Trophoblast cell (in vitro differentiated cells and primary cell): ENCODE measurements around the gene FLNA.

Experiments used
- DNase-seq, 2 donors: peaks; one replicate each; pipeline ENCODE4 v3.0.0-alpha.2; 2016
- H2AFZ ChIP-seq: 2 replicates; pipeline ENCODE4 v1.6.1; 2013; ENCODE audit warnings: low read length, moderate library complexity, mild to moderate bottlenecking; ENCODE audit not compliant: insufficient read depth, poor library complexity
- H2AK5ac ChIP-seq: 2 replicates; pipeline ENCODE4 v1.6.1; 2013; ENCODE audit warnings: mild to moderate bottlenecking, low read length
- H2BK120ac ChIP-seq: 2 replicates; pipeline ENCODE4 v1.6.1; 2013; ENCODE audit warnings: low read length, mild to moderate bottlenecking, moderate library complexity; ENCODE audit not compliant: insufficient read depth, poor library complexity
- H2BK12ac ChIP-seq: 2 replicates; pipeline ENCODE4 v1.6.1; 2013; ENCODE audit warnings: mild to moderate bottlenecking, low read length, moderate library complexity
- H2BK5ac ChIP-seq: 2 replicates; pipeline ENCODE4 v1.6.1; 2013; ENCODE audit warnings: low read length, low read depth, moderate library complexity, mild to moderate bottlenecking; ENCODE audit not compliant: poor library complexity
- H3K14ac ChIP-seq: 2 replicates; pipeline ENCODE4 v1.6.1; 2013; ENCODE audit warnings: mild to moderate bottlenecking, low read length
- H3K18ac ChIP-seq: 2 replicates; pipeline ENCODE4 v1.6.1; 2013; ENCODE audit warnings: mild to moderate bottlenecking, low read length
- H3K23ac ChIP-seq: 2 replicates; pipeline ENCODE4 v1.6.1; 2013; ENCODE audit warnings: low read length
- H3K27ac ChIP-seq: 2 replicates; pipeline ENCODE4 v1.5.1; 2013; ENCODE audit warnings: low read depth, mild to moderate bottlenecking, inconsistent platforms, low read length, moderate library complexity
- H3K27me3 ChIP-seq: 2 replicates; pipeline ENCODE4 v1.6.1; 2013; ENCODE audit warnings: inconsistent platforms, mild to moderate bottlenecking, low read length, moderate library complexity; ENCODE audit not compliant: insufficient read depth
- H3K36me3 ChIP-seq, 2 experiments: 1 replicate in 1 of 2; 2 replicates in 1 of 2; pipeline ENCODE4 v1.6.1; 2013; ENCODE audit warnings: low read length in 2 of 2, mild to moderate bottlenecking in 2 of 2, moderate library complexity in 1 of 2; ENCODE audit not compliant: insufficient read depth in 2 of 2, control insufficient read depth in 1 of 2
- H3K4ac ChIP-seq: 2 replicates; pipeline ENCODE4 v1.6.1; 2013; ENCODE audit warnings: low read depth, mild to moderate bottlenecking, low read length, moderate library complexity
- H3K4me1 ChIP-seq, 2 experiments: 1 replicate in 1 of 2; 2 replicates in 1 of 2; pipeline ENCODE4 v1.6.1; 2013; ENCODE audit warnings: low read length in 2 of 2, mild to moderate bottlenecking in 2 of 2, moderate library complexity in 1 of 2; ENCODE audit not compliant: insufficient read depth in 2 of 2, control insufficient read depth in 1 of 2
- H3K4me2 ChIP-seq: 2 replicates; pipeline ENCODE4 v1.6.1; 2013; ENCODE audit warnings: inconsistent platforms, mild to moderate bottlenecking, low read length, moderate library complexity
- H3K4me3 ChIP-seq: 2 replicates; pipeline ENCODE4 v1.5.1; 2013; ENCODE audit warnings: mild to moderate bottlenecking, low read depth, low read length, inconsistent platforms
- H3K79me1 ChIP-seq: one replicate; pipeline ENCODE4 v1.6.1; 2013; ENCODE audit warnings: low read length
- H3K79me2 ChIP-seq: 2 replicates; pipeline ENCODE4 v1.6.1; 2013; ENCODE audit warnings: low read length, mild to moderate bottlenecking; ENCODE audit not compliant: control insufficient read depth, insufficient read depth, poor library complexity
- H3K9ac ChIP-seq: 2 replicates; pipeline ENCODE4 v1.6.1; 2013; ENCODE audit warnings: mild to moderate bottlenecking, low read length
- H3K9me3 ChIP-seq: 2 replicates; pipeline ENCODE4 v1.6.1; 2013; ENCODE audit warnings: low read depth, mild to moderate bottlenecking, control low read depth, inconsistent platforms, low read length; ENCODE audit not compliant: insufficient read depth
- H4K12ac ChIP-seq: 2 replicates; pipeline ENCODE4 v1.6.1; 2013; ENCODE audit warnings: low read depth, mild to moderate bottlenecking, low read length, moderate library complexity
- H4K8ac ChIP-seq: 2 replicates; pipeline ENCODE4 v1.6.1; 2013; ENCODE audit warnings: low read depth, mild to moderate bottlenecking, low read length, moderate library complexity
- H4K91ac ChIP-seq: one replicate; pipeline ENCODE4 v1.6.1; 2013; ENCODE audit warnings: low read depth, mild to moderate bottlenecking, low read length, moderate library complexity
- WGBS: extraction: QIAGEN DNeasy Blood & Tissue Kit; methylation state at CpG from one replicate; pipeline ENCODE4 v1.1.7; 2013; ENCODE audit warnings: missing lambda C conversion rate; ENCODE audit not compliant: insufficient read length, insufficient coverage; ENCODE audit errors: extremely low coverage; 5-methylcytosine and 5-hydroxymethylcytosine counted together

The FLNA gene

GRCh38 chrX:154353172-154353843 lies 21.1 kb downstream of the FLNA start:
- no peak overlapping the region for H3K14ac ChIP-seq
- H3K23ac ChIP-seq, result no peak overlapping the region
- no peak overlapping the region for H2BK120ac ChIP-seq
- H4K91ac ChIP-seq, result no peak overlapping the region
- no peak overlapping the region for H2BK5ac ChIP-seq
- no peaks in the 10 kb centered on the region for H3K79me1 ChIP-seq
- no peaks in the 10 kb centered on the region for H3K9me3 ChIP-seq
- no peak overlapping the region for H3K9ac ChIP-seq
- no CpG with 5 or more reads among the region's 24 CpGs for WGBS
- no peak overlapping the region for H2AK5ac ChIP-seq
- peaks cover 100% of the 10 kb centered on the region in 2 experiments for H3K36me3 ChIP-seq
- no peak overlapping the region for H2AFZ ChIP-seq
- no peaks in the 10 kb centered on the region for H3K4me1 ChIP-seq
- H3K27ac ChIP-seq, result no peak overlapping the region
- no peaks in the 10 kb centered on the region for H3K79me2 ChIP-seq
- no peak overlapping the region for H3K4me3 ChIP-seq
- no peak overlapping the region for H3K4ac ChIP-seq
- H4K8ac ChIP-seq, result no peak overlapping the region
- DNase-seq, result no peak
- no peak overlapping the region for H3K4me2 ChIP-seq
- H3K18ac ChIP-seq, result no peak overlapping the region
- no peak overlapping the region for H4K12ac ChIP-seq
- no peaks in the 10 kb centered on the region for H3K27me3 ChIP-seq
- no peak overlapping the region for H2BK12ac ChIP-seq

GRCh38 chrX:154352466-154352865 lies 22.0 kb downstream of the FLNA start:
- Histone ChIP-seq H4K91ac (no peak overlapping the region), H3K79me2 (no peaks in the 10 kb centered on the region), H2AK5ac (no peak overlapping the region), H2AFZ (no peak overlapping the region), H3K36me3 (peaks cover 95% of the 10 kb centered on the region in 2 experiments), H4K12ac (no peak overlapping the region), H3K4me3 (no peak overlapping the region), H3K9ac (no peak overlapping the region), H3K27me3 (no peaks in the 10 kb centered on the region), H3K23ac (no peak overlapping the region), H2BK5ac (no peak overlapping the region), H3K9me3 (no peaks in the 10 kb centered on the region), H3K14ac (no peak overlapping the region), H2BK120ac (no peak overlapping the region), H3K4ac (no peak overlapping the region), H3K27ac (no peak overlapping the region), H3K18ac (no peak overlapping the region), H3K4me2 (no peak overlapping the region), H4K8ac (no peak overlapping the region), H2BK12ac (no peak overlapping the region), H3K4me1 (no peaks in the 10 kb centered on the region), H3K79me1 (no peaks in the 10 kb centered on the region)
- no CpG with 5 or more reads among the region's 13 CpGs for WGBS
- DNase-seq, result no peak

GRCh38 chrX:154352012-154352401 lies 22.4 kb downstream of the FLNA start:
- Histone ChIP-seq H3K27me3 (no peaks in the 10 kb centered on the region), H3K18ac (no peak overlapping the region), H3K27ac (no peak overlapping the region), H3K9me3 (no peaks in the 10 kb centered on the region), H3K4me3 (no peak overlapping the region), H3K4me2 (no peak overlapping the region), H3K36me3 (peaks cover 90 to 91% of the 10 kb centered on the region in 2 experiments), H3K14ac (no peak overlapping the region), H3K4me1 (no peaks in the 10 kb centered on the region), H3K79me1 (no peaks in the 10 kb centered on the region), H3K23ac (no peak overlapping the region), H2BK5ac (no peak overlapping the region), H2AK5ac (no peak overlapping the region), H3K79me2 (no peaks in the 10 kb centered on the region), H4K12ac (no peak overlapping the region), H2AFZ (no peak overlapping the region), H4K91ac (no peak overlapping the region), H3K9ac (no peak overlapping the region), H4K8ac (no peak overlapping the region), H2BK12ac (no peak overlapping the region), H3K4ac (no peak overlapping the region), H2BK120ac (no peak overlapping the region)
- WGBS, result no CpG with 5 or more reads among the region's 14 CpGs
- DNase-seq, result no peak

DNA sequence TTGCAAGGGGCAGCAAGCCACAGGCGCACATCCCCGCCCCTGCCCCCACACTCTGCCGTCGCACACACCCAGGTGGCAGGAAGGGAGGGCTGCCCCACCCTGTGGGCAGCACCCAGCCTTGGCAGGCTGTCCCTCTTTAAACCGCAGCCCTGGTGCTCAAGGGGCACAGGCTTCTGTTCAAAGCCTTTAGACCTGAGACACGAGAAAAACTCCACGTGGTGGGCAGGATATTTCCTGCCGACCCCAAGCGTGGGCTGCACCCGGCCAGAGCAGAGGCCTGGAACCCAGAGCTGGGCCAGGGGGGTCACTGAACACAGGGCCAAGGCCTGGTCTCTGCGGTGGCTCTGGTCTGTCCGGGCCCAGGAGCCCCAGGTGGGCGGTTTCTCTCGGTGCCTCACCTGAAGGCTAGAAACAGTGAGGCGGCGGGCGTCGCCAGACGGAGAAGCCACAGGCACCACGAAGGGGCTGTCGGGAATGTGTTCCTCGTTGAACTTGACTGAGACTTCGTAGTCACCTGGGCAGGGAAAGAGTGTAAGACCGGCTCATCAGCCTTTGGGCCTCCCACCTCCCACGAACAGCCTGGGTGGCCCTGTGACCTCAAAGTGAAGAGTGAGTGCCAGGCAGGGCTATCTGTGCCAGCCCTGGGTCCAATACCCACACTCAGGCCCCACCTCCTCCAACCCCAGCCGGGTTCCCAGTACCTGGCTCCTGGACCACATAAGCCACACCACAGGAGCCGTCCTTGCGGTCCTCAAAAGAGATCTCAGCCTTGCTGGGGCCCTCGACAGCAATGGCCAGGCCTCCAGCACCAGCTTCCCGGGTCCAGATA lies 23.0 kb downstream of the FLNA start:
- no peak overlapping the region for H4K12ac ChIP-seq
- H3K23ac ChIP-seq, result no peak overlapping the region
- H3K4ac ChIP-seq, result no peak overlapping the region
- no peak overlapping the region for H2AK5ac ChIP-seq
- H2BK5ac ChIP-seq, result no peak overlapping the region
- H3K4me3 ChIP-seq, result no peak overlapping the region
- peaks cover 84 to 85% of the 10 kb centered on the region in 2 experiments for H3K36me3 ChIP-seq
- no peak overlapping the region for H4K8ac ChIP-seq
- H3K27me3 ChIP-seq, result no peaks in the 10 kb centered on the region
- no peak overlapping the region for H2BK120ac ChIP-seq
- H3K14ac ChIP-seq, result no peak overlapping the region
- H3K79me1 ChIP-seq, result no peaks in the 10 kb centered on the region
- H3K27ac ChIP-seq, result no peak overlapping the region
- H3K4me1 ChIP-seq, result no peaks in the 10 kb centered on the region
- no peak overlapping the region for H3K18ac ChIP-seq
- H3K9me3 ChIP-seq, result no peaks in the 10 kb centered on the region
- no peak overlapping the region for H2BK12ac ChIP-seq
- no peak overlapping the region for H3K4me2 ChIP-seq
- no peak for DNase-seq
- H4K91ac ChIP-seq, result no peak overlapping the region
- no peaks in the 10 kb centered on the region for H3K79me2 ChIP-seq
- no CpG with 5 or more reads among the region's 30 CpGs for WGBS
- H2AFZ ChIP-seq, result no peak overlapping the region
- no peak overlapping the region for H3K9ac ChIP-seq
